GM13977 (cell line): ENCODE data around the gene CPS1.

ENCODE experiments used
- DNase-seq: peaks from one replicate; pipeline ENCODE4 v3.0.0; 2012; ENCODE audit warnings: low spot score
- CTCF ChIP-seq: IDR thresholded peaks from 2 replicates; pipeline ENCODE4 v1.5.1; 2012; ENCODE audit warnings: mild to moderate bottlenecking, control low read depth; ENCODE audit not compliant: insufficient read depth; ENCODE audit errors: extremely low read depth, missing control alignments
- in situ Hi-C: fragments of 300-500 bp; cut with MboI; formaldehyde crosslinking; loops from one replicate; pipeline ENCODE4 v1.12.0; 2022; ENCODE audit warnings: low sequenced_read_pairs, low pct_unique_long_range_greater_than_20kb, mixed read lengths, inconsistent platforms; ENCODE audit not compliant: unreplicated experiment

Gene CPS1

GRCh38 chr2:210707900-210708299 lies 151.5 kb downstream of the CPS1 start:
- TF ChIP-seq CTCF, result no peak
- no peak for DNase-seq
- in situ Hi-C loops, result no loop called here

- no peak for TF ChIP-seq CTCF
- no peak for DNase-seq
- in situ Hi-C loops, result no loop called here
Measured at GRCh38 chr2:210713122-210713521, 156.7 kb downstream of the CPS1 start.

DNA sequence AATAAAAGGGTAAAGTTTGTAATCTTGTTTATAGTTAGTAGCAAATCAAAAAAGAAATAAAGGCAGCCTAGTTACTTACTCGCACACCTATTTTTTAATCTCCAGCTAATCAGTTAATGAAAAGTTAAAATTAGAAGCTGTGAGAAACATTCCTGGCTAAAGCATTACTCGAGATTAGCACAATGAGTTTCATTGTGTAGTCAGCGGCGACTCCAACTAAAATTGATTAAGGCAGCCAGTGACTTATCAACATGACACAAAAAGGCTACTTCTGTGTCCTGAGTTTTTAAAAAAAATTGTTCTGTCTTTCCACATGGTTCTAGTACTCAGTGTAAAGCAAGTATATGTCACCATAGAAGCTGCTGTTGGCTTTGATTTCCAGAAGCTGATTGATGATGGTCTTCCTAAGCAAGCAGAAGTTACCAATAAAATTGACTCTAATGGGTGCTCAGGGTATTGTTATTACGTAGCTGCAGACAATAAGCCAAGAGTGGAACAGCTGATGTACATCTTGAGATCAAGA lies 159.2 kb downstream of the CPS1 start:
- DNase-seq, result no peak
- no peak for TF ChIP-seq CTCF
- in situ Hi-C loops, result no loop called here

- DNase-seq, result no peak
- in situ Hi-C loops, result no loop called here
- TF ChIP-seq CTCF, result no peak
Measured at GRCh38 chr2:210718503-210718902, 162.1 kb downstream of the CPS1 start.

- DNase-seq, result no peak
- TF ChIP-seq CTCF, result no peak
- in situ Hi-C loops, result no loop called here
Measured at GRCh38 chr2:210722092-210722491, 165.7 kb downstream of the CPS1 start.

GRCh38 chr2:210727549-210727948 lies 171.2 kb downstream of the CPS1 start:
- DNase-seq, result no peak
- TF ChIP-seq CTCF, result no peak

More at GRCh38 chr2:210727549-210727948, 171.2 kb downstream of the CPS1 start:
- in situ Hi-C loops, result no loop called here
